Retinal pigment epithelial cell (primary cell): ENCODE data around the gene CHRND.

Source experiments
- DNase-seq: peaks from one replicate; pipeline ENCODE4 v3.0.0-alpha.2; 2010; ENCODE audit warnings: low read depth
- H3K4me3 ChIP-seq: 2 replicates; pipeline ENCODE4 v1.5.1; 2011; ENCODE audit warnings: mild to moderate bottlenecking, low read length, control low read depth, moderate library complexity
- TF ChIP-seq, protein P1 (sequence below): conservative IDR thresholded peaks from 2 replicates; pipeline ENCODE4 v1.5.1; 2011; ENCODE audit warnings: low read depth, low read length, control low read depth, inconsistent platforms

Gene CHRND

GRCh38 chr2:232492963-232493700, 32.8 kb upstream of the CHRND start:
- no peak for DNase-seq
- H3K4me3 ChIP-seq, result no peak overlapping the region
- TF ChIP-seq, protein P1, sequence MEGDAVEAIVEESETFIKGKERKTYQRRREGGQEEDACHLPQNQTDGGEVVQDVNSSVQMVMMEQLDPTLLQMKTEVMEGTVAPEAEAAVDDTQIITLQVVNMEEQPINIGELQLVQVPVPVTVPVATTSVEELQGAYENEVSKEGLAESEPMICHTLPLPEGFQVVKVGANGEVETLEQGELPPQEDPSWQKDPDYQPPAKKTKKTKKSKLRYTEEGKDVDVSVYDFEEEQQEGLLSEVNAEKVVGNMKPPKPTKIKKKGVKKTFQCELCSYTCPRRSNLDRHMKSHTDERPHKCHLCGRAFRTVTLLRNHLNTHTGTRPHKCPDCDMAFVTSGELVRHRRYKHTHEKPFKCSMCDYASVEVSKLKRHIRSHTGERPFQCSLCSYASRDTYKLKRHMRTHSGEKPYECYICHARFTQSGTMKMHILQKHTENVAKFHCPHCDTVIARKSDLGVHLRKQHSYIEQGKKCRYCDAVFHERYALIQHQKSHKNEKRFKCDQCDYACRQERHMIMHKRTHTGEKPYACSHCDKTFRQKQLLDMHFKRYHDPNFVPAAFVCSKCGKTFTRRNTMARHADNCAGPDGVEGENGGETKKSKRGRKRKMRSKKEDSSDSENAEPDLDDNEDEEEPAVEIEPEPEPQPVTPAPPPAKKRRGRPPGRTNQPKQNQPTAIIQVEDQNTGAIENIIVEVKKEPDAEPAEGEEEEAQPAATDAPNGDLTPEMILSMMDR, result no peak

- no peak for DNase-seq
- TF ChIP-seq, protein P1, result no peak
- no peak overlapping the region for H3K4me3 ChIP-seq
These were observed 32.1 kb upstream of the CHRND start for GRCh38 chr2:232493701-232494474.

GRCh38 chr2:232494542-232494941, 31.4 kb upstream of the CHRND start:
- TF ChIP-seq, protein P1, result no peak
- no peak for DNase-seq
- no peak overlapping the region for H3K4me3 ChIP-seq

DNA sequence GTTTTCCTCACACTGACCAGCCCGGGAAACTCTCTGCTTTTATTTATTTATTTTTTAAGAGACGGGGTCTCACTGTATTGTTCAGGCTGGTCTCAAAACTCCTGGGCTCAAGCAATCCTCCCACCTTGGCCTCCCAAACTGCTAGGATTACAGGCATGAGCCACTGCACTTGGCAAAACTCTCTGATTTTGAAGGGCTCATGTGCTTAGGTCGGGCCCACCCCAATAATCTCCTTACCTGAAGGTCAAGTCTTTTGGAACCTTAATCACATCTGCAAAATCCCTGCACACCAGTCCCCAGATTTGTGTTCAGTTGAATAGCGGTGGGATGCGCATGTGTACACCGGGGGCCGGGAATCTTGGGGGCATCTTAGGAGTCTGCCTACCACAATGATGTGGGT, 30.7 kb upstream of the CHRND start:
- no peak overlapping the region for H3K4me3 ChIP-seq
- TF ChIP-seq, protein P1, result no peak

GRCh38 chr2:232496501-232497270, 29.3 kb upstream of the CHRND start:
- no peak overlapping the region for H3K4me3 ChIP-seq
- TF ChIP-seq, protein P1, result no peak
- DNase-seq, result no peak

More for the DNA sequence above, 30.7 kb upstream of the CHRND start:
- DNase-seq, result no peak

- no peak for DNase-seq
- TF ChIP-seq, protein P1, result no peak
These were observed 28.6 kb upstream of the CHRND start for GRCh38 chr2:232497348-232497747.

More at GRCh38 chr2:232497348-232497747, 28.6 kb upstream of the CHRND start:
- no peak overlapping the region for H3K4me3 ChIP-seq
